Epithelial cell of proximal tubule (primary cell): ENCODE data around the gene MARVELD3. TPM values are rescaled to one million over a fixed set of nuclear protein-coding genes. Genes with fewer than 3 reads are reported as not detected.
A peak's percentile ranks its signal among the peaks of the same experiment; 100 is the strongest.

Experiments used
- DNase-seq: peaks from one replicate; pipeline ENCODE4 v3.0.0-alpha.2; 2011; ENCODE audit warnings: low read depth
- H3K4me3 ChIP-seq: 2 replicates; pipeline ENCODE4 v1.5.1; 2011; ENCODE audit warnings: low read depth, mild to moderate bottlenecking, low read length
- total RNA-seq: library from RNA; depleted of rRNA; stranded (reverse); fragments of >200 nt; gene quantifications from 2 replicates; pipeline ENCODE4 v1.2.3, GENCODE V29; 2015
- TF ChIP-seq, protein P1 (sequence below): conservative IDR thresholded peaks from 2 replicates; pipeline ENCODE4 v1.5.1; 2012; ENCODE audit warnings: low read depth, mild to moderate bottlenecking, low read length

Gene MARVELD3
- total RNA-seq, 1 donor from 2014 or later: 7.9 TPM

GRCh38 chr16:71637398-71637797, 11.4 kb downstream of the MARVELD3 start:
- no peak overlapping the region for H3K4me3 ChIP-seq
- TF ChIP-seq, protein P1, sequence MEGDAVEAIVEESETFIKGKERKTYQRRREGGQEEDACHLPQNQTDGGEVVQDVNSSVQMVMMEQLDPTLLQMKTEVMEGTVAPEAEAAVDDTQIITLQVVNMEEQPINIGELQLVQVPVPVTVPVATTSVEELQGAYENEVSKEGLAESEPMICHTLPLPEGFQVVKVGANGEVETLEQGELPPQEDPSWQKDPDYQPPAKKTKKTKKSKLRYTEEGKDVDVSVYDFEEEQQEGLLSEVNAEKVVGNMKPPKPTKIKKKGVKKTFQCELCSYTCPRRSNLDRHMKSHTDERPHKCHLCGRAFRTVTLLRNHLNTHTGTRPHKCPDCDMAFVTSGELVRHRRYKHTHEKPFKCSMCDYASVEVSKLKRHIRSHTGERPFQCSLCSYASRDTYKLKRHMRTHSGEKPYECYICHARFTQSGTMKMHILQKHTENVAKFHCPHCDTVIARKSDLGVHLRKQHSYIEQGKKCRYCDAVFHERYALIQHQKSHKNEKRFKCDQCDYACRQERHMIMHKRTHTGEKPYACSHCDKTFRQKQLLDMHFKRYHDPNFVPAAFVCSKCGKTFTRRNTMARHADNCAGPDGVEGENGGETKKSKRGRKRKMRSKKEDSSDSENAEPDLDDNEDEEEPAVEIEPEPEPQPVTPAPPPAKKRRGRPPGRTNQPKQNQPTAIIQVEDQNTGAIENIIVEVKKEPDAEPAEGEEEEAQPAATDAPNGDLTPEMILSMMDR: no peak
- no peak for DNase-seq

DNA sequence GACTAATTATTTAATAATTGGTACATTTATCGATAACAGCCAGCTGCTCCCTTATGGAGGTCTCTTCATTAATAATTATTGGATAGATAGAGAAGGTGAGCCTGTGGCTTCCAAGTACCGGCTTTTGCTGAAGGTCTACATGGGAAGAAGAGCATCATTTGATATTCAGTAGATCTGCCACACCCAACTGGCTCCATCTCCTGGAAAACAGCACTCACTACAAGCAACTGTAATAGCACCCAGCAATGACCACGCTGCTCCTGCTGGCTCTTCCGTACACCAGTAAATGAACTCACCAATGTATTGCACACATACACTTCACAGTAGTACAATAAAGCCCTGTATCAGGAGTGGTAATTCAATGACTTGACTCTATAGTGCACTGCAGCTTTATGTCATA, 19.5 kb downstream of the MARVELD3 start:
- no peak for DNase-seq
- TF ChIP-seq, protein P1: peak; percentile 60
- H3K4me3 ChIP-seq: no peak overlapping the region

DNA sequence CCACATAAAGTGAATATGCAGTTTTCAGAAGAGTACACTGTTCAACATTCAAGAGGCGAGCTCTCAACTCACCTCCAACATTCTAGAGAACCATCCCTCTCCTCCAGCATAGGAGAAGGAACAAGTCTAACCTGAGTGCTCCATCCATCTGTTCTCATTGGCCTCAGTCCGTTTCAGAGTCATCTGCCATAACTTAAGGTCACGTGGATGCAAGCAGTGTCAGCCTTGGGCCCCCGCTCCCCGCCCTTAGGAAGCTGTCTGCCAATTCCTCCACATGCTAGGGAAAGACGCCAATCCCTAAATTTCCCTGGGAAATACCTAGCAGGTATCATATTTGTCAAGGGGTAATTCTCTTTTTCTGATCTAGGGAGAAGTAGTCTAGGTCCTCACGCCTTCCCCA, 21.4 kb downstream of the MARVELD3 start:
- no peak overlapping the region for H3K4me3 ChIP-seq
- no peak for DNase-seq
- TF ChIP-seq, protein P1: no peak

GRCh38 chr16:71648162-71648561, 22.2 kb downstream of the MARVELD3 start:
- no peak for DNase-seq
- no peak overlapping the region for H3K4me3 ChIP-seq
- TF ChIP-seq, protein P1: no peak

GRCh38 chr16:71648921-71649320, 22.9 kb downstream of the MARVELD3 start:
- no peak for DNase-seq
- TF ChIP-seq, protein P1: peak; percentile 65
- H3K4me3 ChIP-seq: no peak overlapping the region

- TF ChIP-seq, protein P1: no peak
- DNase-seq: no peak
- H3K4me3 ChIP-seq: no peak overlapping the region
Observed at GRCh38 chr16:71649704-71650103, 23.7 kb downstream of the MARVELD3 start.

DNA sequence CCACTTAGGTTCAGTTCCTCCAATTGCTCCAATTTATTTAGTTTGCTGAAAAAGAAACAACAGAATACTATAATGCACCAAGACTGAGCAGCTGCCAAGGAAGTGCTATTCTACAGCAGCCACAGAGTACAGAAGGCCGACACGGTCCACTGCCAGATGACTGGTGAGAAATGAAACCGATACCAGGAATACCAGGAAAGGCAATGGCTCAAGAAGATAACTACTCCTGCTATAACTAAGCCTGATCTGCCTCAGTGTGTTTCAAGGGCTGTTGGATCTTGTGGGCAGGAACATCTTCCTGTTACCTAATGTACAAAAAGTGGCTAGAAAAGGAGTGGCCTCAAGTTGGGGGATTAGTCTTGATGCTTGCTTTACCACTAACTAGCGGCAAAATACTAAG, 32.8 kb downstream of the MARVELD3 start:
- TF ChIP-seq, protein P1: no peak
- peak; percentile 82 for DNase-seq
- no peak overlapping the region for H3K4me3 ChIP-seq
